ENCODE results near the gene GALNT2. TPM values are rescaled to one million over a fixed set of nuclear protein-coding genes. Genes with fewer than 3 reads are reported as not detected.
A peak's percentile ranks its signal among the peaks of the same experiment; 100 is the strongest.

Gene GALNT2
- total RNA-seq, 1 donor from 2014 or later: 72.2 TPM

DNA sequence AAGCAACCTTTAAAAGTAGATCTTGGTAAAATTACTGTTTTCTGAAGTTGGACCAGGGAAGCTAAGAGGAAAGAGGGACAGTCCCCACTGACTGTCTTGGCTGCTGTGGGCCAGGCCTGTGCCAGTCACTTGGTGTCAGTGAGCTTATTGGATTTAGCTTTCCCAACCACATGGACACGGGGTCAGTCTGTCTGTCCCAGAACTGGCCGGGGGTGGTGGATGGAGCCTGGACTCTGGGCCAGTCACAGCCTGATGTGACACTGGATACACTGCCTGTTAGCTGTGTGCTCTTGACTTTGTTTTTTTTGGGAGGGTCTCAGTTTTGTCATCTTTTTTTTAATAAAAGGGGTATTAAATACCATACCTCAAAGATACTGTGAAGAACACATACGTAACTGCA, 96.7 kb downstream of the GALNT2 start:
- DNase-seq (ENCODE audit: low spot score): no peak

DNA sequence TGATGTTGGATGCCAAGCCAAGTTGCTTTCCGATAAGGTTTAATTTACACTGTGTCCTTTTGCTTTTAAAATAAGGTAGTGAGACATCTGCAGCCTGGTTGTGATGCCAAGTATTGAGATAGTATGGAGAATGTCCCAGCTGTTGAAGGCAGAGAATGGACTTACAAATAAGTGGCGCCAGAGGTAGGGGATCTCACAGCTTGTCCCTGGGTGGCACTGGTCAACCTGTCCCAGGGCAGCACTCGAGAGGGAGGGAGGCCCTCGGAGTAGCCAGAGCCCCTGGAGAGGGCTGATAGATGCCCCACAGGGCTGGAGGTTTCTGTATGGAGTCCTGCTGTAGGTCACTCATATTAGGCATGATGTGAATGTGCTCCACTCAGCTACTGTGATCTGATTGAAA, 98.5 kb downstream of the GALNT2 start:
- DNase-seq (ENCODE audit: low spot score): no peak

DNA sequence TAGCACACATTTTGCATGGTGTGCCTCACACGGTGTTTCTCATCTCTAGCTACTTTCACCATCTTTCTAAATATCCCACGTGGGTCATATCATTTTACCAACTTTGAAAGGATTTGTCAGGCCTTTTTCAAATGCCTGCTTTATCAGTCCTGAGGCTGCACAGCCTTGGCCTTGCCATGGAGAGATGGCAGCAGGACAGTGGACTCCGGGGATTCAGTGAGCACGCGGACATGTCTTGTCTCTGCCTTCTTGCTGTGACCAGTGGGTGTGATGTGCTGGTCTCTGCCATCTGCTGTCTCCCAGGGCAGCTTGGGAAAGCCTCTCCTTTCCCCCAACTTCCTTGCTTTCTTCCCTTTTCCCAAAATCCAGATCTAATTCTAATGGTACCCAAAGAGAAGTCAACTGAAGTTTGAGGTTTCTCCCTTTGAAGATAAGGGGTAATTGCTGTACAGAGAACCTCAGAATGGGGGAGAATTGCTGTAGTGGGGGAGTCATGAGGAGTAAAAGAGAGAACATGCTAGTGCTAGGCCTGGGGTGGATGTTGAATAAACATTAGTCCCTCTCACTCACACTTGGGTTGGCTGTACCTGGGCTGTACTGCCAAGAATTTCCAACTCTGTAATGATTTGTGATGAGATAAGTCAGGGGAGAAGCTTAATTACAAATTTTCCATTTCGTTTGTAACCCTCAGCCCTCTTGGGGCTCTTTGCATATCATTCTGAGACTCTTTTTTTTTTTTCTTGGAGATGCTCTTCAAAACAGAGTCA, 99.5 kb downstream of the GALNT2 start:
- DNase-seq (ENCODE audit: low spot score): no peak

DNA sequence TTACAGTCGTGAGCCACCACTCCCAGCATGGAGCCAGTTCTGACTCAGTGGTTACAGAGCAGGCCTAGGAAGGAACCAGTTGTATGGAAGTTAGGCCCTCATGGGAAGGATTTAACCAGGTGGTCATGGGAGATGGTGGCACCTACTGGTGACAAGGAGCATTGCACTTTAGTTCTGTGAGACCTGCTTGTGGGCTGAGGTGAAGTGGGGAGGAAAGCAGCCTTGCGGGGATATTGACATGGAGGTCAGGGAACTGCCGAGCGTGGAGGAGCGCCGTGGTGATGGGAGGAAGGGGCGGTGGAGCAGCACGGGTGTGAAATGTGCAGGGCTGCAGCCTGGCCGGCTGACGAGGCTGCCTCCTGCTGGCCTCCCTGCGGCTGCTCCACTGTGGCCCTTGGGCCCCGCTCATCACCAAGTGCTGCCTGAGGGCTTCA, 100.4 kb downstream of the GALNT2 start:
- DNase-seq (ENCODE audit: low spot score): no peak

DNA sequence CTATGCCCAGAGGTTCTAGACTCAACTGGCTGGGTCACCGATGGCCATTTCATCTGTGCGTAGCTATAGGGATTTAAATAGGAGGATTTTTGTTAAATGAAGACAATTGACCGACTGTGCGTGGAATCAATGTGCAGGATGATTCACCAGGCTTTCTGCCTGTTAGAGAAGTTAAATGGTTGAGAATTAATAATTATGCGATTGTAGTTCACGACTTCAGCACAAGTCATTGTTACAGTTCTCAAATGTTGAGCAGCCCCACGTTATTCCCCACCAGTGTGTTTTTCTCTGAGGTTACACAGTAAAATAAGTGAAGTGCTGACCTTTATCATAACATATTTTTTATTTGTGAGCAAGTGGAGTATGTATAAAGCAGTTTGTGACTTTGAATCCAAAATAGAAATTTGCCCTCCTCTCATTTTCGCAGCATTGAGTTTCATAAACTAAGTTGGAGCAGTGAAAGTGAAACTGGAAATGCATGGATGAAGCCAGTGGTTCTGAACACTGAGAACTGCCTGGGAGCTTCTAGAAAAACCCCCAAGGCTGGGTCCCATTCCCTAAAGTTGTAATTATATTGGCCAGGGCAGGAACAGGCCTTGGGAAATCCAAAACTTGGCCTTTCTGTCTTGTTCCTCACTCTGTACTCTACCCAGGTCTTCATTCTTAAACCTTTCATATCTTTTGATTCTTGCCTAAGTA, 102.6 kb downstream of the GALNT2 start:
- DNase-seq (ENCODE audit: low spot score): no peak

DNA sequence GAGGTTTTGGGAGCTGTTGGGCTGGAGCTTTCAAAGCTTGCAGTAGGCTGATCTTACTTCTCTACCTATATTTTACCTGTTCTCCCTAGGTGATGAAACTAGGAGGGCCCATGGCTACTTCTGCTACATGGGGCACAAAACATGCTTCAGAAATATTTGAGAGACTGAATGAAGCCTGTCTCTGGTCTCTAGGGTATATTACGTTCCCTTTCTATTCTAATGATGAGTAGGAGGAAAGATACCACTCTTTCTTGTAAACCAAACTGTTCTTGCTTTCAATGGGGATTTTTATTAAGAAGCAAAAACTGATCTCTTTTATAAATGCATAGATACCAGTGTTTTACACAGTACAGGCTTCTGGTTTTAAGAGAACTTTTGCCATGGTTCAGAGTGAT, 103.1 kb downstream of the GALNT2 start:
- no peak for DNase-seq (ENCODE audit: low spot score)

DNA sequence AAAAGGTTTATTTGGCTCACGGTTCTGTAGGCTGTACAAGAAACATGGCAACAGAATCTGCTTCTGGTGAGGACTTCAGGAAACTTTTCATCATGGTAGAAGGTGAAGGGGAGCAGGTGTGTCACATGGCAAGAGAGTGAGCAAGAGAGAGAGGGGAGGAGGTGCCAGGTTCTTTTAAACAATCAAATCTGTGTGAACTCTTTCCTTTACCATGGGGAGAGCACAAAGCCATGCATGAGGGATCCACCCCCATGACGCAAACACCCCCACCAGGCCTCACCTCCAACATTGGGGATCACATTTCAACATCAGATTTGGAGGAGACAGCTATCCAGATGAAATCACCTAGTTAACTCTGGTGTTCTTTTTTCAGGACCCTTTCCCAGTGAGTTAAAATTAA, 103.6 kb downstream of the GALNT2 start:
- no peak for DNase-seq (ENCODE audit: low spot score)

DNA sequence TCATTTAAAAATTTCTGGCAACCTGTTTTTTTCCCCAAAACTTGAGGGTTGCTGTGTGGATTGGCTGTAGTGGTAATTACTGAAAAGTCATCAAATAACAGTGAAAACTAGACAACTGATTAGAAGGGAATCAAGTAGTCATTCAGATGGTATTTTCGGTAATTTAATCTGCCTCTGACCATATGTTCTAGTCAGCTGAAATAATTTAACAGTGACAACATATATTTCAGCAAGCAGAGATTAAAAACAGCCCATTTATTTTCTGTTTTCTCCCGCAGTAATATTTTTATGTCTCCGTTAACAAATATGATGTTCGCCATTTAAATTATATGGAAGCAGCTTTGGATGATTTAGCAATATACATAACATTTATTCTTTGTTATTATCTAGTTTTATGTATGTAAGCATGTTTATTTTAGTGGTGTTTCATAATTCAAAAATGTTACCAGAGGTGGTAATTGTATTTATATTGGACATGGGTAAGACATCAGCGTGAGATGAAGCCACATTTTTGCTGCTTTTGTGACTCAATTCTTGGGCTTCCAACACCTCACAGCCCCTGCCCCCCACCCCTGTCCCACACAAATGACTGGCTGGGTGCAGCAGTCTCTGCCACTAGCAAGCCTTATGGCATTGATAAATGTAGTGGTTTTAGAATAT, 104.4 kb downstream of the GALNT2 start:
- no peak for DNase-seq (ENCODE audit: low spot score)

DNA sequence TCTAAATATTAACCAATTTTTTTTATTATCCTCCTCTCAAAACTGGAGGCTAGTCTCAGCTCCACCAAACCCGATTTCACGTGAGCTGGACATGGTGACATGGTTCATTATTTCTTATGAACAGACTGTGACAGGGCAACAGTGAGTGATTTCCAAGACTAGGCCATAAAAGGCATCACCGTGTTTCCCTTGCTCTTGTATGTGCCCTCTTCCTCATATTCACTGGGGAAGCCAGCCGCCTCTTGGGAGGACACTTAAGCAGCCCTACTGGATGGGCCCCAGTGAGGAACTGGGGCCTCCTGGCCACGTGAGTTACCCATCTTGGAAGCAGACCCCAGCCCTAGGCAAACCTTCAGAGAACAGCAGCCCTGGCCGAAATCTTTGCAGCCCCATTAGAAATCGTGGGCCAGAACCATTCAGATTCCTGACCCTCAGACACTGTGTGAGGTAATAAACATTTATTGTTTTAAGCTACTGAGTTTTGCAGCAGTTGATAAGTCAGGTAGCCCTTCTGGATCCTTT, 105.0 kb downstream of the GALNT2 start:
- DNase-seq (ENCODE audit: low spot score): no peak

DNA sequence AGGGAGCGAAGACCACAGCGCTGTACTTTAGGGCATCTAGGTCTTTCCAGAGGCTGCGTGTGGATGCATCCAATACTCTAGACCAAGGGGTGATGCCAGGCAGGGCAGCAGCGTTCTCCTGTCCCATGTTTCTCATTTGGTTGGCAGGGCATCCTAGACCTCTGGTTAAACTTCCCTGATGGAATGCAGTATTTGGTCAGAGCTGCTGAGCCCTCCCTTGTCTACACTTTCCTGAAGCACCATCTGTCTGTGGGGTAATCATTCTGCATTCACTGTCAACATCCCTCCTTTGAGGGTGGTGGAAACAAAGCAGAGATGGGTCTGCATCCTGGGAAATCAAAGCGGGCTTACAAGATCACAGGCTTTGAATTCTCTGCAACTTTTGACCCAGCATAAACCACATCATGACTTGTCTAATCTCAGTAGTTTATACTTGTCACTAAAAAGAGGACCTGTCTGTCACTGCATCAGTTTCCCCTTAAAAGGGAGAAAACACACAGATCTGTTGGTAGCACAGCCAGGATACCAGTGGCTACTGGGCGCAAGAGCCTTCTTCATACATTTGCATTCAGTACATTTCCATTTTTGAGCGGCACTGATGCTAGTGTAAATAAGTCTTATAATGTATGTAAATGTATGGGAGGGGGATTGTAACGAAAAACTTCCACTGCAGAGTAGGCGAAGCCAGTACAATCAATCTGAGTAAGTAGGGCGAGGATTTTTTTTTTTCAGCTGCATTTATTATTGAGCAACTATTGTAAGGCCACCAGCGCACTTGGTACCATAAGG, 106.3 kb downstream of the GALNT2 start:
- DNase-seq (ENCODE audit: low spot score): no peak

DNA sequence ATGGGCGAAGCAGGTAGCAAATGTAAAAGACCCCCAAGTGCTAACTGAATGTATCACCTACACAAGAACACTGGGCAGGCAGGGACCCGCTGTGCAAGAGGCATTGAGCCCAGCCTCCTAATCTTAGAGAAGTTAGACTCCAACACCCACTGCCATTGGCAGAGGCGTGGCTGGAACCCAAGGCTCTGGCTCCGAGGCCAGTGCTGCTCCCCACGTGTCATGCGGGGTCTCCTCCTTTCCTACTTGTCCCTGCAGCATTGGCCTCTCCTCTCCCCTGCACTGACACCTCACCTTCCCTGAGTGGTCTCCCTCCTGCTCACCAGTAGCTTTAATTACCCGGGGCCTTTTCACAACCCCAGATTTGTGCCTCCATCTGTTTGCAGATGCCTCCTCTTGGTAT, 107.0 kb downstream of the GALNT2 start:
- no peak for DNase-seq (ENCODE audit: low spot score)

DNA sequence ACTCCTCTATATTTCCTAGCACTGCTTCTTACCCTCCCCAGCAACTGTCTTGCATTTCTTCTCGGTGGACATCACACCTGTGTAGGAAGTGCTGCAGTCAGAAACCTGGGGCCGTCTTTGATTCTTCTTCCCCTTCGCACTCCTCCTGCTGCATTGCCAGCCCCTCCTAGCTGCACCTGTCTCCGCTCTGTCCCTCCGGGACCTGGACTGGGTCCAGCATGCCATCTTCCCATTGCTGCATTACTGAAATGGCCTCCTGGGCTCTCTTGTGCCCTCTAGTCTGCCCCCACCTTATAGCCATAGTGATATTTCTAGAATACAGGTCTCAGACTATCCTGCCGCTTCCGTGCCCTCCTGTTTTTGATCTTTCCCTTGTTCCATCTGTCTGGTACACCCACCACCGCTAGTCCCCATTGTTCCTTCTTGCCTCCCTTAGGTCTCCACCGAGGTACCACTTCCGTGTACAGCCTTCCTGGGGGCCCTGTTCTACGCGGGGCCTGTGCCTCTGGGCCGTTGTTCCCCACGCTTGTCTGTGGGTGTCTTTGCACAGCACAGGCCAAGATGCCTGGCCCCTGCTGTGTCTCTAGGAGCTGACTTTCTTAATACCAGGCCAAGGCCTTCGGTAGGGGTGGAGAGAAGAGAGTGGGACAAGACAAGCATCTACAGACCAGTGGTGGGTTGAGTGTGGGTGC, 107.6 kb downstream of the GALNT2 start:
- no peak for DNase-seq (ENCODE audit: low spot score)

DNA sequence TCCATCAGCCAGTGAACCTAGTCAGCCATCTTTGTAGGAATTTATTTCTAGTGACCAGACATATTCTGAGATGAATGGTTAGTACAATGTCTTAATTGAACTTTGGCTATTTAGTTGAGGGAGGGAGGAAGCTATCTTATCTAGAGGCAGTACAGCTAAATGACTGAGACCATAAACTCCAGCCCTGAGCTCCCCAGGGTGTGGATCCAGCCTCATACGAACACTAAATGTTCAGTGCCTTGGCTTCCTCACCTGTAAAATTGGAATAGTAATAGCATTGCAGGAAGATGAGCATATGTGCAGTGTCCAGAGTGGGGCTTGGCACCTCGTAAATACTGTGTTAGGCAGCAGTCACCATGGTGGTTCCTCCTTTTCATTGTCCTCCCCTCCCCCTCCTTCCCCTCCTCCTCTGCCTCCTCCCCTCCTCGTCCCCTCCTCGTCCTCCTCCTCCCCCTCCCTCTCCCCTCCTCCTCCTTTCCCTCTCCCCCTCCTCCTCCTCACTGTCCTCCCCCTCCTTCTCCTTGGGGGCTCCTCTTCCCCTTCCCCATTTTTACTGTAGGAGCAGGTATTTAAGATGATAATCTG, 108.2 kb downstream of the GALNT2 start:
- DNase-seq (ENCODE audit: low spot score): no peak

DNA sequence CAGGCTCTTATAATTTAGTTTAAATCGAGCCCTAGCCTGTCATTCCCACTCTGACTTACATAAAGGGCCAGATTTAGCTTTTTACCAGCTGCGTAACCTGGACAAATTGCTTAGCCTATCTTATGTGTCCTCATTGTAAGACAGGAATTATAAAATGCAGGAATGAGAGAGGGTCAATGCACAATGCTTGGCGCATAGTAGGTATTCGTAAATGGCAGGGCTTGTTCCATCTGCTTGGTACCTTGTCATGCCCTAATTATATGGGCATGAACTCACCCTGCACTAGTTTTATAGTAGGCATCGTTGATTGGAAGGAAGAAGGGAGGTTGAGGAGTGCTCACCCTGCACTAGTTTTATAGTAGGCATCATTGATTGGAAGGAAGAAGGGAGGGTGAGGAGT, 108.8 kb downstream of the GALNT2 start:
- DNase-seq (ENCODE audit: low spot score): no peak

DNA sequence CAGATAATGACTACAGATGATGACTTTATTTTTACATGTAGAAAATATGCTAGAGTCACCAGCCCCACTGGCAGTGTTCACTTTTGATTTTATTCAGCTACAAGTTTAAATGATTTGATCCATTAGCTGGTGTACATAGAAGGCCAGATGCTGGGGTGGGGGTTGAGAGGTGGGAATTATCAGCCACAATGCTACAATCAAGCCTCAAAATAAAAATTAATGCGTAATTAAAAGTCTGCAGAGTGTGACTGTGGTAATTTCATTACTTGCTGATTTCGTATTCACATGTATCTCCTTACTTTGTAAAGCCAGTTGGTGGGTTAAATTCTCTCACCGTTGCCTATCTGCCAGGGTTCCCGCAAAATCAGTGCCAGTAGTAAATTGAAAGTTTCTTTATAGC, 109.3 kb downstream of the GALNT2 start:
- no peak for DNase-seq (ENCODE audit: low spot score)

DNA sequence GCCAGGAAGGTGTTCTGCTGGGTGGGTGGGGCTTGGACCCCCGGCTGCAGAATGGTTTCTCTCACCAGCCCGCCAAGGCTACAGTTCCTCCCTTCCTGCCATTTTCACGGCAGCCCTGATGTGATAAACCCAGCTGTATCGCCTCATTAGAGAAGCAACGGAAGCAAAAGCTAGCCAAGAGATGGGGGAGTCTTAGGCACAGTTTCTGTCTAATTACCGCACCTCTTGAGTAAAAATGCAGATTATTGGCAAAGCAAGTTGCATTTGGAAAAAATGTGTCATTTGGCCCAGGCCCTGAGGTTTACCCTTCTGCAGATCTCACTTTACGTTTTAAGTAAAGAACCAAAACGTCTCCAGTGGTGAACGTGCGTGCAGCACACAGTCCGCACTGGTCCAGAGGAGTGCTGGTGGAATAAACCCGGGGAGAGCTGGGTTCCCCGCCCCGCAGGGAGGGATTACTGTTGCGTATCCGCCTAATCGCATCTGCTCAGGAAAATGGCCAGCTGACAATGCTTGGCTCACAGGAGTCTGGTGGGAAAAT, 109.9 kb downstream of the GALNT2 start:
- DNase-seq (ENCODE audit: low spot score): peak; percentile 26

DNA sequence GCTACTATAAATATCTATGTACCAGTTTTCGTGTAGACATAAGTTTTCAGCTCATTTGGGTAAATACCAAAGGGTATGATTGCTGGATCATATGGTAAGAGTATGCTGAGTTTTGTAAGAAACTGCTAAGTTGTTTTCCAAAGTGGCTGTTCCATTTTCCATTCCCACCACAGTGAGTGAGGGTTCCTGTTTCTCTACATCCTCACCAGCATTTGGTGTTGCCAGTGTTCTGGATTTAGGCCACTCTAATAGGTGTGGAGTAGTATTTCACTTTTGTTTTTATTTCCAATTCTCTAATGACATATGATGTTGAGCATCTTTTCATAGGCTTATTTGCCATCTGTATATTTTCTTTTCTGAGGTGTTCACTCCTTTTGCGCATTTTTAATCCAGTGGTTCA, 112.2 kb downstream of the GALNT2 start:
- DNase-seq (ENCODE audit: low spot score): no peak

DNA sequence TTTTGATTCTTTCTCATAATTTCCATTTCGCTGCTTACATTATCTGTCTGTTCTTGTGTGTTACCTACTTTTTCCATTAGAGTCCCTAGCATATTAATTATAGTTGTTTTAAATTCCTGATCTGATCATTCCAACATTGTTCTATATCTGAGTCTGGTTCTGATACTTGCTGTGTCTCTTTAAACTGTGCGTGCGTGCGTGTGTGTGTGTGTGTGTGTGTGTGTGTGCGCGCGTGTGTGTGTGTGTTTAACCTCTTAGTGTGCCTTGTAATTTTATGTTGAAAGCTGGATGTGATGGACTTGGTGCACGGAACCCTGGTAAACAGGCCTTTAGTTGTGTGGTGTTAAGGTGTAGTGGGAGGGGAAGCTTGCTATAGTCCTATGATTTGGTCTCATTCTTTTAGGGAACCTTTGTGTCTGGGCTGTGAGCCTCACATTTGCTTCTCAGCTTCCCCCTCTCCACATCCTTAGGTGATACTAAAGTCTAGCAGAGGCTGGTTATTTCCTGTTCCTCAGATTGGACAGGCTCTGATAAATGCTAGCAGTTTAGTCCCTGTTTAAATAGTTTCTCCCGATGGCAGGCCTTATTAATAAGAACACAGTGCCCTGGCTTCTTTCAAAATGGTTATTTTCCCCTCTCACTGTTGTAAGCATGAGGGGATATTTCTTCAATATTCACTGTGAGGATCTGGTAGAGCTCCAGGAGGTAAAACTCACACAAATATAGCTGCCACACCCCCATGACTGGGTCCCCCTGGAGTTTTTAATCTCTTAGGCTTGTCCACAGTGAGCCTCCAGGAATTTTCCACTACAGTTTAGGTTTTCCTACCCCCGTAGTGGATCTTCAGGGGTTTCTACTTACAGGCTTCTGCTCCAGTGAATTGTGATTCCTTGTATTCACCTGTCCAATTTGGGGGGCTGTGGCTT, 118.3 kb downstream of the GALNT2 start:
- no peak for DNase-seq (ENCODE audit: low spot score)
